H9 (cell line): ENCODE data around the gene PNLDC1. TPM values are rescaled to one million over a fixed set of nuclear protein-coding genes. Genes with fewer than 3 reads are reported as not detected.

Experiments used
- DNase-seq: peaks from one replicate; pipeline ENCODE4 v3.0.0-alpha.2; 2017
- H2AFZ ChIP-seq: one replicate; pipeline ENCODE4 v1.6.1; 2013; ENCODE audit warnings: mild to moderate bottlenecking, low read length, control low read depth, moderate library complexity
- H2AK5ac ChIP-seq: 2 replicates; pipeline ENCODE4 v1.6.1; 2013; ENCODE audit warnings: low read length, control low read depth, mixed read lengths; ENCODE audit not compliant: insufficient read length
- H2BK120ac ChIP-seq: one replicate; pipeline ENCODE4 v1.6.1; 2013; ENCODE audit warnings: low read depth, mild to moderate bottlenecking, low read length, control low read depth, inconsistent platforms; ENCODE audit not compliant: poor library complexity, severe bottlenecking
- H2BK12ac ChIP-seq: 2 replicates; pipeline ENCODE4 v1.6.1; 2013; ENCODE audit warnings: low read length, control low read depth, mixed read lengths, low read depth; ENCODE audit not compliant: insufficient read length
- H2BK15ac ChIP-seq: 2 replicates; pipeline ENCODE4 v1.6.1; 2013; ENCODE audit warnings: low read depth, low read length, control low read depth
- H2BK20ac ChIP-seq: one replicate; pipeline ENCODE4 v1.6.1; 2013; ENCODE audit warnings: low read depth, mild to moderate bottlenecking, low read length, control low read depth, inconsistent platforms; ENCODE audit not compliant: poor library complexity, severe bottlenecking
- H2BK5ac ChIP-seq: 2 replicates; pipeline ENCODE4 v1.6.1; 2013; ENCODE audit warnings: low read length, control low read depth, mixed read lengths; ENCODE audit not compliant: insufficient read length
- H3K14ac ChIP-seq: 2 replicates; pipeline ENCODE4 v1.6.1; 2013; ENCODE audit warnings: low read length, control low read depth; ENCODE audit not compliant: insufficient read depth
- H3K18ac ChIP-seq: 2 replicates; pipeline ENCODE4 v1.6.1; 2013; ENCODE audit warnings: low read depth, mild to moderate bottlenecking, mixed read lengths, low read length, control low read depth; ENCODE audit not compliant: insufficient read length
- H3K23ac ChIP-seq: 2 replicates; pipeline ENCODE4 v1.6.1; 2013; ENCODE audit warnings: low read length, control low read depth, mixed read lengths, low read depth; ENCODE audit not compliant: insufficient read length
- H3K23me2 ChIP-seq: 2 replicates; pipeline ENCODE4 v1.6.1; 2013; ENCODE audit warnings: low read depth, mild to moderate bottlenecking, mixed read lengths, low read length, control low read depth; ENCODE audit not compliant: insufficient read length, poor library complexity, severe bottlenecking
- H3K27ac ChIP-seq: 2 replicates; pipeline ENCODE4 v1.5.1; 2013; ENCODE audit warnings: low read length, control low read depth, mixed read lengths, low read depth; ENCODE audit not compliant: insufficient read length
- H3K27me3 ChIP-seq: 2 replicates; pipeline ENCODE4 v1.6.1; 2013; ENCODE audit warnings: low read length, control low read depth, inconsistent platforms; ENCODE audit not compliant: insufficient read depth
- H3K4ac ChIP-seq: 2 replicates; pipeline ENCODE4 v1.6.1; 2013; ENCODE audit warnings: low read depth, mild to moderate bottlenecking, control low read depth, inconsistent platforms, low read length, moderate library complexity
- H3K4me1 ChIP-seq: 2 replicates; pipeline ENCODE4 v1.6.1; 2013; ENCODE audit warnings: low read length, control low read depth, inconsistent platforms; ENCODE audit not compliant: insufficient read depth
- H3K4me2 ChIP-seq: 2 replicates; pipeline ENCODE4 v1.6.1; 2013; ENCODE audit warnings: low read length, control low read depth, mixed read lengths; ENCODE audit not compliant: insufficient read length, insufficient read depth
- H3K56ac ChIP-seq: 2 replicates; pipeline ENCODE4 v1.6.1; 2013; ENCODE audit warnings: low read depth, mild to moderate bottlenecking, mixed read lengths, low read length, control low read depth; ENCODE audit not compliant: insufficient read length
- H3K79me1 ChIP-seq: 2 replicates; pipeline ENCODE4 v1.6.1; 2013; ENCODE audit warnings: low read depth, mild to moderate bottlenecking, moderate library complexity, low read length, control low read depth, inconsistent platforms; ENCODE audit not compliant: insufficient read depth, poor library complexity, severe bottlenecking
- H3K79me2 ChIP-seq: 2 replicates; pipeline ENCODE4 v1.6.1; 2013; ENCODE audit warnings: low read length, control low read depth, inconsistent platforms; ENCODE audit not compliant: insufficient read depth
- H3K9ac ChIP-seq: 2 replicates; pipeline ENCODE4 v1.6.1; 2013; ENCODE audit warnings: low read length, control low read depth, mixed read lengths; ENCODE audit not compliant: insufficient read length; ENCODE audit errors: extremely low read depth
- H3K9me3 ChIP-seq: one replicate; pipeline ENCODE4 v1.6.1; 2013; ENCODE audit warnings: low read depth, low read length, inconsistent platforms; ENCODE audit not compliant: control insufficient read depth
- H3T11ph ChIP-seq: one replicate; pipeline ENCODE4 v1.6.1; 2013; ENCODE audit warnings: mild to moderate bottlenecking, low read length, control low read depth, inconsistent platforms
- H4K20me1 ChIP-seq: one replicate; pipeline ENCODE4 v1.6.1; 2013; ENCODE audit not compliant: control insufficient read depth, insufficient read length, insufficient read depth
- H4K5ac ChIP-seq: 2 replicates; pipeline ENCODE4 v1.6.1; 2013; ENCODE audit warnings: low read depth, mild to moderate bottlenecking, mixed read lengths, low read length, control low read depth; ENCODE audit not compliant: insufficient read length
- H4K8ac ChIP-seq: replicated peaks from 2 replicates; pipeline ENCODE4 v1.6.1; 2013; ENCODE audit warnings: low read length, control low read depth, mixed read lengths, low read depth; ENCODE audit not compliant: insufficient read length
- H4K91ac ChIP-seq: 2 replicates; pipeline ENCODE4 v1.6.1; 2013; ENCODE audit warnings: low read depth, mild to moderate bottlenecking, moderate library complexity, mixed read lengths, low read length, control low read depth; ENCODE audit not compliant: insufficient read length
- H3K27ac Mint-ChIP-seq, 3 experiments: 2 replicates in 2 of 3; 3 replicates in 1 of 3; pipeline ENCODE4 v1.8.0; 2020 to 2021; ENCODE audit warnings: mixed read lengths in 3 of 3, mild to moderate bottlenecking in 1 of 3, moderate library complexity in 1 of 3
- H3K27me3 Mint-ChIP-seq: 2 replicates; pipeline ENCODE4 v1.8.0; 2021; ENCODE audit warnings: low read depth, mild to moderate bottlenecking, moderate library complexity, mixed read lengths
- H3K36me3 Mint-ChIP-seq, 3 experiments: 2 replicates in 2 of 3; 3 replicates in 1 of 3; pipeline ENCODE4 v1.8.0; 2020 to 2021; ENCODE audit warnings: low read depth in 3 of 3, mixed read lengths in 3 of 3; ENCODE audit not compliant: insufficient read depth in 1 of 3
- H3K4me1 Mint-ChIP-seq, 2 experiments: 2 replicates each; pipeline ENCODE4 v1.8.0; 2020; ENCODE audit warnings: mixed read lengths in 2 of 2
- H3K4me3 Mint-ChIP-seq, 2 experiments: 2 replicates in 1 of 2; 3 replicates in 1 of 2; pipeline ENCODE4 v1.8.0; 2020 to 2021; ENCODE audit warnings: mild to moderate bottlenecking in 2 of 2, mixed read lengths in 2 of 2, moderate library complexity in 1 of 2
- H3K9me3 Mint-ChIP-seq, 2 experiments: 2 replicates in 1 of 2; 3 replicates in 1 of 2; pipeline ENCODE4 v1.8.0; 2020; ENCODE audit warnings: mild to moderate bottlenecking in 2 of 2, mixed read lengths in 2 of 2, moderate library complexity in 1 of 2
- CTCF ChIP-seq: fragments of 200-600 bp; sonication (generic); conservative IDR thresholded peaks from 3 replicates; pipeline ENCODE4 v1.8.0; 2021; ENCODE audit warnings: antibody characterized with exemption, mild to moderate bottlenecking
- WGBS: extraction: QIAGEN DNeasy Blood & Tissue Kit; methylation state at CpG from one replicate; pipeline ENCODE4 v1.1.7; 2013; ENCODE audit warnings: missing lambda C conversion rate, low lambda C conversion rate, mixed read lengths; ENCODE audit not compliant: insufficient read length; ENCODE audit errors: extremely low coverage; 5-methylcytosine and 5-hydroxymethylcytosine counted together
- total RNA-seq: library from RNA; stranded (reverse); gene quantifications from 2 replicates; pipeline ENCODE4 v1.2.1, GENCODE V29; 2021

PNLDC1 gene
- total RNA-seq, 1 experiment from 2014 or later = not detected

GRCh38 chr6:159772196-159772595 is 27.9 kb upstream of the PNLDC1 start:
- no peak overlapping the region for H4K91ac ChIP-seq
- no peaks in the 10 kb centered on the region for H3K27me3 Mint-ChIP-seq
- no peak overlapping the region for H3K4me3 Mint-ChIP-seq
- H3K79me2 ChIP-seq = no peaks in the 10 kb centered on the region
- H3T11ph ChIP-seq = no peak overlapping the region
- no peak overlapping the region for H4K5ac ChIP-seq
- no peak overlapping the region for H4K8ac ChIP-seq
- no peak overlapping the region for H3K27ac Mint-ChIP-seq
- no peak overlapping the region for H3K4ac ChIP-seq
- WGBS = no CpG with 5 or more reads among the region's 1 CpG
- DNase-seq = no peak
- H2BK120ac ChIP-seq = no peak overlapping the region
- H3K79me1 ChIP-seq = no peaks in the 10 kb centered on the region
- no peak overlapping the region for H3K56ac ChIP-seq
- no peak overlapping the region for H2BK15ac ChIP-seq
- H3K23ac ChIP-seq = no peak overlapping the region
- H3K9me3 Mint-ChIP-seq = peaks cover 0 to 4% of the 10 kb centered on the region in 2 experiments; a peak in 1 of 5 replicates
- H3K23me2 ChIP-seq = no peaks in the 10 kb centered on the region
- H3K36me3 Mint-ChIP-seq = peaks cover 62 to 95% (median 95%) of the 10 kb centered on the region in 3 experiments
- no peak overlapping the region for H2BK5ac ChIP-seq
- no peak overlapping the region for H2BK20ac ChIP-seq
- no peak overlapping the region for H3K18ac ChIP-seq
- H3K27ac ChIP-seq = no peak overlapping the region
- no peaks in the 10 kb centered on the region for H3K4me1 ChIP-seq
- no peaks in the 10 kb centered on the region for H3K4me1 Mint-ChIP-seq
- H3K14ac ChIP-seq = no peak overlapping the region
- no peaks in the 10 kb centered on the region for H3K27me3 ChIP-seq
- no peak overlapping the region for H2AFZ ChIP-seq
- TF ChIP-seq CTCF = no peak
- H4K20me1 ChIP-seq = no peaks in the 10 kb centered on the region
- no peaks in the 10 kb centered on the region for H3K9me3 ChIP-seq
- H3K9ac ChIP-seq = no peak overlapping the region
- H3K4me2 ChIP-seq = no peak overlapping the region
- no peak overlapping the region for H2BK12ac ChIP-seq
- H2AK5ac ChIP-seq = no peak overlapping the region
